GM12873 (cell line): ENCODE results near the gene NFKB2.
A peak's percentile ranks its signal among the peaks of the same experiment; 100 is the strongest.

Experiments
- TF ChIP-seq, protein P1 (sequence below): IDR thresholded peaks from 2 replicates; pipeline ENCODE4 v1.5.1; 2012; ENCODE audit warnings: low read depth, mild to moderate bottlenecking, moderate library complexity, low read length, control low read depth; ENCODE audit not compliant: insufficient read depth; ENCODE audit errors: missing control alignments

NFKB2 gene

DNA sequence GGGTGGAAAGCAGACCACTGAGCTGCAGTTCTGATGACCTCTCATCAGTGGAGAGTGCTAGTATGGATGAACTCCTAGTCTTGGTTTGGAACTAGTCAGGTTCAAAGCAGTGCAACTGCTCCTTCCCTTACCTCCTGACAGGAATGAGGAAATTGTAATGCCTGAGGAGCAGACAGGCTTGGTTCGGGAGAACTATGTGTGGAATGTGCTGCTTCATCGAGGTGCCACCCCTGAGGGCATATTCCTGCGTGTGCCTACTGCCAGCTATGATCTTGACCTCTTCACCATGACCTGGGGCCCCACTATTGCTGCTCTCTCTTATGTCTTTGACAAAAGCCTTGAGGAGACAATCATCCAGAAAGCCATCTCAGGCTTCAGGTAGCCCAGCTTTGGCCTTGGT is 27.4 kb upstream of the NFKB2 start:
- TF ChIP-seq, protein P1, sequence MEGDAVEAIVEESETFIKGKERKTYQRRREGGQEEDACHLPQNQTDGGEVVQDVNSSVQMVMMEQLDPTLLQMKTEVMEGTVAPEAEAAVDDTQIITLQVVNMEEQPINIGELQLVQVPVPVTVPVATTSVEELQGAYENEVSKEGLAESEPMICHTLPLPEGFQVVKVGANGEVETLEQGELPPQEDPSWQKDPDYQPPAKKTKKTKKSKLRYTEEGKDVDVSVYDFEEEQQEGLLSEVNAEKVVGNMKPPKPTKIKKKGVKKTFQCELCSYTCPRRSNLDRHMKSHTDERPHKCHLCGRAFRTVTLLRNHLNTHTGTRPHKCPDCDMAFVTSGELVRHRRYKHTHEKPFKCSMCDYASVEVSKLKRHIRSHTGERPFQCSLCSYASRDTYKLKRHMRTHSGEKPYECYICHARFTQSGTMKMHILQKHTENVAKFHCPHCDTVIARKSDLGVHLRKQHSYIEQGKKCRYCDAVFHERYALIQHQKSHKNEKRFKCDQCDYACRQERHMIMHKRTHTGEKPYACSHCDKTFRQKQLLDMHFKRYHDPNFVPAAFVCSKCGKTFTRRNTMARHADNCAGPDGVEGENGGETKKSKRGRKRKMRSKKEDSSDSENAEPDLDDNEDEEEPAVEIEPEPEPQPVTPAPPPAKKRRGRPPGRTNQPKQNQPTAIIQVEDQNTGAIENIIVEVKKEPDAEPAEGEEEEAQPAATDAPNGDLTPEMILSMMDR: no peak

DNA sequence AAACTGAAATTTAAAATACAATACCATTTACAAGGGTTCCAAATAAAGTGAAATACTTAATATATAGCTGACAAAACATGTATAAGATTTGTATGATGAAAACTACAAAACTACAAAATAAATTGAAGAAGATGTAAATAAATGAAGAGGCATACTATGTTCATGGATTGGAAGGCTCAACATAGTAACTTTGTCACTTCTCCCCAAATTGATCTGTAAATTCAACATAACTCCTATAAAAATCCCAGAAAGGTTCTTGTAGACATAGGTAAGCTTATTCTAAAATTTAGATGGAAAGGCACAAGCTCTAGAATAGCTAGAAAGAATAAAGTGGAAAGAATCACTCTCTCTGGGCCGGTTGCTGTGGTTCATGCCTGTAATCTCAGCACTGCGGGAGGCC is 24.2 kb upstream of the NFKB2 start:
- TF ChIP-seq, protein P1: no peak

DNA sequence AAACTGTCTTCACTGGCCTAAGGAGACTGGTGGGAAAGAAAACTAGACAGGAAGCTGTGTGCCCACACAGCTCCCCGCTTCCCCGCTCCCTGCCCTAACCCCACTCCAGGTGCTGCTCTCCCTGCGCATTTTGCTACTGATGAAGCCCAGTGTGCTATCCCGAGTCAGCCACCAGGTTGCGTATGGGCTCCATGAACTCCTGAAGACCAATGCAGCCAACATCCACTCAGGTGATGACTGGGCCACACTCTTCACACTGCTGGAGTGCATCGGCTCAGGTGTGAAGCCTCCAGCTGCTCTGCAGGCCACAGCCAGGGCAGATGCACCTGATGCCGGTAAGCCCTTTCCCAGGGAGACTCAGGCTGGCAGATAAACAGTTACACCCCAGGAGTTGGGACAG is 20.3 kb upstream of the NFKB2 start:
- TF ChIP-seq, protein P1: peak; percentile 19

DNA sequence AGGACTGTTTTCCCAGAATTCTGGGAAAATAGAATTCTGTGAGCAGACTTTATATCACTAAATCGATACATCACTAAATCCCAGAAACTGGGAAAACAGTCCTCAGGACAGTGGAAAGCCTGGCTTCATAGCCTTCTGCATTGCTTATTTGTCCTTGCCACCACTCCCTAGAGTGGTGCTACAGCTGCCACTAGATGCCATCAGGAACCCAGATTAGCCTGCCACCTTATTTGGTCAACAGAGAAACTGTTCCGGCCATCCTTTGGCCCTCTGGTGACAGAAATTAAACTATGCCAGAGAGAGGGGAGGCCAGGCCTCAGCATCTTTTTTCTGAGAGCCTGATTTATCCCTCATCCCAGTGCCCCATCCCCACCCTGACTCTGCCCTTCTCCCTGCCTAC is 19.6 kb upstream of the NFKB2 start:
- TF ChIP-seq, protein P1: no peak

DNA sequence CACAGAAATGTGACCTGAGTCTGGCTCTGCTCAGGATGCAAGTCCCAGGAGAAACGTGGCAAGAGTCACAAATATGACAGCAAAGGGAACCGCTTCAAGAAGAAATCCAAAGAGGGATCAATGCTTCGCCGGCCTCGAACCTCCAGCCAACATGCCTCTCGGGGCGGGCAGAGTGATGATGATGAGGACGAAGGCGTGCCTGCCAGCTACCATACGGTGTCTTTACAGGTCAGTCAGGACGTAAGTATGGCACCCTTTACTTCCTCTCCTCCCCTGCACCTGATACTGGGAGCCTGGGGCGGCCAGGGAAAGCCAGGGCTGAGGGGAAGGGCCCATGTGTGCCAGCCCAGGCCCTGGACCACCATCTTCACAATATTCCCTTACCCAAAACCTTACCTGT is 18.6 kb upstream of the NFKB2 start:
- TF ChIP-seq, protein P1: no peak

DNA sequence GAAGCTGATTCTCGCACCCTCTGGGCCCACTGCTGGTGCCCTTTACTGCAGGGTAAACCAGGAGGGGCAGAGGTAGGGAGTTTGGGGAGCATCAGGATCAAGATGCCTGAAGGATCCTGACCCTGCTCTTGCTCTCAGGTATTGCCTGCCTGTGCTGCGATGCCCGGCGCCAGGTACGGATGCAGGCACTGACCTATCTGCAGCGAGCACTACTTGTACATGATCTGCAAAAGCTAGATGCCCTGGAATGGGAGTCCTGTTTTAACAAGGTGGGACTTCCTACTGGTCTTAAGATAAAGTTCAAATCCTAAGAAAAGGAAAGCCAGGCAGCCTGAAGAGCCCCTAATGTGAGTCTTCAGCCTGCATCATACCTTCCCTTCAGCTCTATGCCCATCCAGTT is 16.1 kb upstream of the NFKB2 start:
- TF ChIP-seq, protein P1: no peak

DNA sequence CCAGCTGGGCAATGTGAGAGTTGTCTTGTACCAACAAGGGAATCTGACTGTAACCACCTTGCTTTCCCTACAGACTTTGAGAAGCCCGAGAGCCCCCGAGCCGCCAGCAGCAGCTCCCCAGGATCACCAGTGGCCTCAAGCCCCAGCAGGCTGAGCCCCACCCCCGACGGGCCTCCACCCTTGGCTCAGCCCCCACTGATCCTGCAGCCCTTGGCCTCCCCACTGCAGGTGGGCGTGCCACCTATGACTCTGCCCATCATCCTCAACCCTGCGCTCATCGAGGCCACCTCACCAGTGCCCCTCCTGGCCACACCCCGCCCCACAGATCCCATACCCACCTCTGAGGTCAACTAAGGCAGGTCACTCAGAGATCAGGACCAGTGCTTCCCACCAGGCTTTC is 13.5 kb upstream of the NFKB2 start:
- TF ChIP-seq, protein P1: no peak

DNA sequence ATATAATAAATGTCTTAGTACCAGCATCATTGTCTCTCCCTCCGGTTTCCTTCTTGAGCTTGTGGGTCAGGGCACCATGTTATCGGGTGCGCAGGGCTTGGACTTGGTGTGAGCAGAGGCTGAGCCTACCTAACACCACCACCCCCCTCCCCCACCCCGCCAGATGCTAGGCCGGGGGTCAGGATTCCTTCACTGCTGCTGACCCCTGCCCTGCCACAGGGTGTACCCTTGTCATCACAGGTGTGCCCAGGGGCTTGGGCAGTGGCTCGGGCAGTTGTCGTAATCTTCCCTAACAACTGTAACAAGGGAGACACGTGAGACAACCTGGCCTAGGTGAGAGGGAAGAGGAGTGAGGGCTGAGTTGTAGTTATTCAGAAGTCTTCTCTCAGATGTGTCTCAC is 12.6 kb upstream of the NFKB2 start:
- TF ChIP-seq, protein P1: no peak
